ENCODE measurements around the gene SGPL1.

The SGPL1 gene

GRCh38 chr10:70773461-70773860, 42.3 kb upstream of the SGPL1 start:
- no CpG with 5 or more reads among the region's 9 CpGs for WGBS, 2 donors (ENCODE audit: extremely low coverage in 2 of 2, insufficient read length in 2 of 2, insufficient replicate concordance in 1 of 2)
- Histone ChIP-seq H2AFZ (ENCODE audit: low read length) (no peak overlapping the region), H2BK12ac (ENCODE audit: low read length) (no peak overlapping the region), H2BK120ac (ENCODE audit: low read depth, low read length) (no peak overlapping the region), H2AK5ac (ENCODE audit: low read depth, low read length) (no peak overlapping the region), H4K91ac (ENCODE audit: low read depth, low read length, poor library complexity) (no peak overlapping the region), H4K8ac (ENCODE audit: low read depth, low read length) (no peak overlapping the region), H3K4me2 (ENCODE audit: insufficient read depth, low read length, poor library complexity, severe bottlenecking) (no peak overlapping the region), H3K18ac (ENCODE audit: low read length) (no peak overlapping the region), H3K9me3 (replicated peaks in 1 of 2; ENCODE audit: control insufficient read depth in 2 of 2, insufficient read depth in 1 of 2, low read depth in 1 of 2, low read length in 2 of 2) (no peaks in the 10 kb centered on the region), H3K36me3 (replicated peaks in 1 of 2; ENCODE audit: control insufficient read depth in 2 of 2, insufficient read depth in 2 of 2, low read length in 2 of 2) (no peaks in the 10 kb centered on the region), H3K27ac (replicated peaks; ENCODE audit: low read length) (no peak overlapping the region), H3K4ac (ENCODE audit: low read length) (no peak overlapping the region), H3K4me1 (ENCODE audit: control insufficient read depth in 2 of 2, insufficient read depth in 1 of 2, low read depth in 1 of 2, low read length in 2 of 2) (peaks cover 0 to 4% of the 10 kb centered on the region in 2 donors), H3K27me3 (ENCODE audit: control insufficient read depth in 3 of 3, insufficient read depth in 3 of 3, low read depth in 1 of 3, low read length in 3 of 3) (peaks cover 0 to 13% (median 1%) of the 10 kb centered on the region in 3 experiments), H2BK15ac (ENCODE audit: low read length) (no peak overlapping the region), H3K23ac (ENCODE audit: low read depth, low read length, poor library complexity) (no peak overlapping the region), H3K14ac (ENCODE audit: low read length) (no peak overlapping the region), H2BK5ac (ENCODE audit: low read length) (no peak overlapping the region), H3K4me3 (ENCODE audit: low read length in 2 of 2) (no peak overlapping the region), H3K9ac (ENCODE audit: low read depth, low read length, poor library complexity) (no peak overlapping the region), H3K79me1 (ENCODE audit: low read depth, low read length) (no peaks in the 10 kb centered on the region)
- no peak for DNase-seq (ENCODE audit: low spot score)

GRCh38 chr10:70773965-70774809, 41.6 kb upstream of the SGPL1 start:
- Histone ChIP-seq H3K4ac (ENCODE audit: low read length) (no peak overlapping the region), H3K14ac (ENCODE audit: low read length) (no peak overlapping the region), H3K36me3 (replicated peaks in 1 of 2; ENCODE audit: control insufficient read depth in 2 of 2, insufficient read depth in 2 of 2, low read length in 2 of 2) (no peaks in the 10 kb centered on the region), H2BK120ac (ENCODE audit: low read depth, low read length) (no peak overlapping the region), H3K9me3 (replicated peaks in 1 of 2; ENCODE audit: control insufficient read depth in 2 of 2, insufficient read depth in 1 of 2, low read depth in 1 of 2, low read length in 2 of 2) (no peaks in the 10 kb centered on the region), H3K27ac (replicated peaks; ENCODE audit: low read length) (no peak overlapping the region), H2BK15ac (ENCODE audit: low read length) (no peak overlapping the region), H3K27me3 (ENCODE audit: control insufficient read depth in 3 of 3, insufficient read depth in 3 of 3, low read depth in 1 of 3, low read length in 3 of 3) (peaks cover 0 to 16% (median 1%) of the 10 kb centered on the region in 3 experiments), H3K4me2 (ENCODE audit: insufficient read depth, low read length, poor library complexity, severe bottlenecking) (no peak overlapping the region), H2AK5ac (ENCODE audit: low read depth, low read length) (no peak overlapping the region), H3K79me1 (ENCODE audit: low read depth, low read length) (no peaks in the 10 kb centered on the region), H3K9ac (ENCODE audit: low read depth, low read length, poor library complexity) (no peak overlapping the region), H4K8ac (ENCODE audit: low read depth, low read length) (no peak overlapping the region), H3K23ac (ENCODE audit: low read depth, low read length, poor library complexity) (no peak overlapping the region), H2BK5ac (ENCODE audit: low read length) (no peak overlapping the region), H2AFZ (ENCODE audit: low read length) (no peak overlapping the region), H3K4me1 (ENCODE audit: control insufficient read depth in 2 of 2, insufficient read depth in 1 of 2, low read depth in 1 of 2, low read length in 2 of 2) (peaks cover 0 to 5% of the 10 kb centered on the region in 2 donors), H2BK12ac (ENCODE audit: low read length) (no peak overlapping the region), H4K91ac (ENCODE audit: low read depth, low read length, poor library complexity) (no peak overlapping the region), H3K18ac (ENCODE audit: low read length) (peak overlapping the region; percentile 25), H3K4me3 (ENCODE audit: low read length in 2 of 2) (no peak overlapping the region)
- DNase-seq (ENCODE audit: low spot score) = no peak
- WGBS, 2 donors (ENCODE audit: extremely low coverage in 2 of 2, insufficient read length in 2 of 2, insufficient replicate concordance in 1 of 2) = no CpG with 5 or more reads among the region's 14 CpGs

GRCh38 chr10:70774810-70775678, 40.7 kb upstream of the SGPL1 start:
- Histone ChIP-seq H3K4ac (ENCODE audit: low read length) (no peak overlapping the region), H2BK15ac (ENCODE audit: low read length) (no peak overlapping the region), H4K91ac (ENCODE audit: low read depth, low read length, poor library complexity) (no peak overlapping the region), H3K4me1 (ENCODE audit: control insufficient read depth in 2 of 2, insufficient read depth in 1 of 2, low read depth in 1 of 2, low read length in 2 of 2) (peaks cover 0 to 5% of the 10 kb centered on the region in 2 donors), H2AFZ (ENCODE audit: low read length) (no peak overlapping the region), H2BK12ac (ENCODE audit: low read length) (peak overlapping the region; percentile 27), H3K4me2 (ENCODE audit: insufficient read depth, low read length, poor library complexity, severe bottlenecking) (no peak overlapping the region), H3K36me3 (replicated peaks in 1 of 2; ENCODE audit: control insufficient read depth in 2 of 2, insufficient read depth in 2 of 2, low read length in 2 of 2) (no peaks in the 10 kb centered on the region), H3K9me3 (replicated peaks in 1 of 2; ENCODE audit: control insufficient read depth in 2 of 2, insufficient read depth in 1 of 2, low read depth in 1 of 2, low read length in 2 of 2) (no peaks in the 10 kb centered on the region), H3K79me1 (ENCODE audit: low read depth, low read length) (no peaks in the 10 kb centered on the region), H3K18ac (ENCODE audit: low read length) (peak overlapping the region; percentile 15), H3K4me3 (ENCODE audit: low read length in 2 of 2) (no peak overlapping the region), H4K8ac (ENCODE audit: low read depth, low read length) (no peak overlapping the region), H2BK5ac (ENCODE audit: low read length) (no peak overlapping the region), H2AK5ac (ENCODE audit: low read depth, low read length) (peak overlapping the region; percentile 28), H3K23ac (ENCODE audit: low read depth, low read length, poor library complexity) (no peak overlapping the region), H3K27me3 (ENCODE audit: control insufficient read depth in 3 of 3, insufficient read depth in 3 of 3, low read depth in 1 of 3, low read length in 3 of 3) (peaks cover 0 to 24% (median 1%) of the 10 kb centered on the region in 3 experiments), H3K9ac (ENCODE audit: low read depth, low read length, poor library complexity) (no peak overlapping the region), H2BK120ac (ENCODE audit: low read depth, low read length) (no peak overlapping the region), H3K14ac (ENCODE audit: low read length) (no peak overlapping the region), H3K27ac (replicated peaks; ENCODE audit: low read length) (no peak overlapping the region)
- WGBS, 2 donors (ENCODE audit: extremely low coverage in 2 of 2, insufficient read length in 2 of 2, insufficient replicate concordance in 1 of 2) = no CpG with 5 or more reads among the region's 14 CpGs
- no peak for DNase-seq (ENCODE audit: low spot score)
